GM19395 (cell line): ENCODE measurements around the gene SYCE3.
"Not testable (repeated sequence)": the region's sequence is repeated elsewhere in the genome, so short reads cannot be mapped to it uniquely, and the experiment has no call there.

Source experiments
- ATAC-seq: cut with Tn5 transposase; IDR thresholded peaks from one replicate; pipeline ENCODE4 v1.9.1; 2021; ENCODE audit warnings: mild to moderate bottlenecking, moderate library complexity; ENCODE audit not compliant: unreplicated experiment

Gene SYCE3

DNA sequence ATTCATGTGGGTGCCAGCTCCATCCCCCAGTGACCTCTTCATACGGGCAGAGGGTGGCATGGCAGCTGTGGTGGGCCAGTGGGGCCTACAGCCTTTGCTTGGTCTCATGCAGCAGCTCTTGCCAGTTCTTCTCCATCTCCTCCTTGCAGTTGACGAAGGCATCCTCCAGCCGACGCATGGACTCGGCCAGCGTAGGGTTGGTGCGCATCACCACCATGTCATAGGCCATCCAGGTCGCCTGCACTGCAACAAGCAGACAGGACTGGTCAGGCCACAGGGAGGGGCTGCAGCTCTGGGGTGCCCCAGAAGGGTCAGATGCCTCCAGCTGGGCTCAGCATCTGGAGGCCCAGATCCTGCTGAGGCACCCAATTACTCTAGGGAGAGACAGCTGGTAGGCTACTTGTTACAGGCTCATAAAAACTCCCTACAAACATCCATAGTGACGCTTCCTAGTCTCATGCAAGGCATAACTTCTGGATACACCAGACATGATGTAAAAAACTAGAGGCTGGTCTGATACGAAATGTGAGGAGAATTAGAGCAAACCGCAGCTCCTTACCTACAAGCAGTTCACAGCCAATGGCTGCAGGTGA is 11.5 kb downstream of the SYCE3 start:
- ATAC-seq: no peak

DNA sequence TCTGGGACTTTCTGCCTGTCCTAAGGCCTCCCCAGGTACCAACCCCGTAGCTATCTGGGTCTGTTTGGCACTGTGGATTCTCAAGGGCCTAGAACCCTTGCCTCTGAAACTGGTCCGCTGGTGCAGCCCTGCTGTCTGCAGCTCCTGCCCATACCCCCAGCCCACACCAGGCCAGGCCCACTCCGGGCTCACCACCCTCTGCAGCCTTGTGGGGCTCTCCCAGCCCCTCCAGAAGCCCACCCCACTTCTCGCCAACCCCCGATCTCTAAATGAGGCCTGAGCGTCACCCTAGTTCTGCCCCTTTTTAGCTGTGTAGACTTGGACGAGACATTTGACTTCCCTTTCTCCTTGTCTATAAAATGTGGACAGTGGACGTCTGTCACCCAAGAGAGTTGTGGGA is 12.3 kb downstream of the SYCE3 start:
- ATAC-seq: no peak

DNA sequence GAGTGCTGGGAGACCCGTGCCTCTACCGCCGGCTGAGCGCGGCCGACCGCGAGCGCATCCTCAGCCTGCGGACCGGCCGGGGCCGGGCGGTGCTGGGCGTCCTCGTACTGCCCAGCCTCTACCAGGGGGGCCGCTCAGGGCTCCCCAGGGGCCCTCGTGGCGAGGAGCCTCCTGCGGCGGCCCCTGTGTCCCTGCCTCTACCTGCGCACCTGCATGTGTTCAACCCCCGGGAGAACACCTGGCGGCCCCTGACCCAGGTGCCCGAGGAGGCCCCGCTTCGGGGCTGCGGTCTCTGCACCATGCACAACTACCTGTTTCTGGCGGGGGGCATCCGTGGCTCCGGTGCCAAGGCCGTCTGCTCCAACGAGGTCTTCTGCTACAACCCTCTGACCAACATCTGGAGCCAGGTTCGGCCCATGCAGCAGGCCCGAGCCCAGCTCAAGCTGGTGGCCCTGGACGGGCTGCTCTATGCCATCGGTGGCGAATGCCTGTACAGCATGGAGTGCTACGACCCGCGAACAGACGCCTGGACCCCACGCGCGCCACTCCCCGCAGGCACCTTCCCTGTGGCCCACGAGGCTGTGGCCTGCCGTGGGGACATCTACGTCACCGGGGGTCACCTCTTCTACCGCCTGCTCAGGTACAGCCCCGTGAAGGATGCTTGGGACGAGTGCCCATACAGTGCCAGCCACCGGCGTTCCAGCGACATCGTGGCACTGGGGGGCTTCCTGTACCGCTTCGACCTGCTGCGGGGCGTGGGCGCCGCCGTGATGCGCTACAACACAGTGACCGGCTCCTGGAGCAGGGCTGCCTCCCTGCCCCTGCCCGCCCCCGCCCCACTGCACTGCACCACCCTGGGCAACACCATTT is 13.6 kb downstream of the SYCE3 start:
- no peak for ATAC-seq

DNA sequence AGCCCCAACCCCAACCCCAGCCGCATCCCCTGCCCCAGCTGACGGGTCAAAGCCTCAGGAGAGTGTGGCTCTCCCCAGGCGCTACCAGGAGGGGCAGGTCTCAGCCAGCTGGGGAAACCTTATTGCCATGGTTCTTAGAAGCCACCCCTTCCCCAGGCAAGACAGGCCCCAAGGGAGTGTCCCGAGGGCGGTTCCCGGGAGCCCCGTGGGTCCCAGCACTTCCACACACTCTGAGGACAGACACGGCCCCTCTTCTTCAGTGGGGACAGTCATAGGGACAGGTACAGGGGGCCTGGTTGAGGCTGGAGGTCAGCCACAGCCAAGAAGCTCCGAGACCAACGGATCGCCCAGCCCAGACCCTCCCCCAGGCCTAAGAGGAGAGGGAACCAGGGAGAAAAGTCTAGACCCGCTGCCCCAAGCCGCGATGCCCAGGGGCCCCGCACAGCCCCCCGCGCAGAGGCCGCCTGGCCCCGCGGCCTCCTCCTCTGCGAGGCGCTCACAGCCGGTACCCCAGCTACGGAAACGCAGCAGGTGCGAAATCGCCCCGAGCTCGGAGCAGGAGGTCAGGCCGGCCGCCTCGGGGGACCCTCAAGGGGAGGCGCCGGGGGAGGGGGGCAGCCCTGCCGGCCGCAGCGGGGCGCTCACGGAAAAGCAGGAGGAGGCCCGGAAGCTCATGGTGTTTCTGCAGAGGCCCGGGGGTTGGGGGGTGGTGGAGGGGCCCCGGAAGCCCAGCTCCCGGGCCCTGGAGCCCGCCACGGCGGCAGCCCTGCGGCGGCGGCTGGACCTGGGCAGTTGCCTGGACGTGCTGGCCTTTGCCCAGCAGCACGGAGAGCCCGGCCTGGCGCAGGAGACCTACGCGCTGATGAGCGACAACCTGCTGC is 14.4 kb downstream of the SYCE3 start:
- ATAC-seq: no peak

DNA sequence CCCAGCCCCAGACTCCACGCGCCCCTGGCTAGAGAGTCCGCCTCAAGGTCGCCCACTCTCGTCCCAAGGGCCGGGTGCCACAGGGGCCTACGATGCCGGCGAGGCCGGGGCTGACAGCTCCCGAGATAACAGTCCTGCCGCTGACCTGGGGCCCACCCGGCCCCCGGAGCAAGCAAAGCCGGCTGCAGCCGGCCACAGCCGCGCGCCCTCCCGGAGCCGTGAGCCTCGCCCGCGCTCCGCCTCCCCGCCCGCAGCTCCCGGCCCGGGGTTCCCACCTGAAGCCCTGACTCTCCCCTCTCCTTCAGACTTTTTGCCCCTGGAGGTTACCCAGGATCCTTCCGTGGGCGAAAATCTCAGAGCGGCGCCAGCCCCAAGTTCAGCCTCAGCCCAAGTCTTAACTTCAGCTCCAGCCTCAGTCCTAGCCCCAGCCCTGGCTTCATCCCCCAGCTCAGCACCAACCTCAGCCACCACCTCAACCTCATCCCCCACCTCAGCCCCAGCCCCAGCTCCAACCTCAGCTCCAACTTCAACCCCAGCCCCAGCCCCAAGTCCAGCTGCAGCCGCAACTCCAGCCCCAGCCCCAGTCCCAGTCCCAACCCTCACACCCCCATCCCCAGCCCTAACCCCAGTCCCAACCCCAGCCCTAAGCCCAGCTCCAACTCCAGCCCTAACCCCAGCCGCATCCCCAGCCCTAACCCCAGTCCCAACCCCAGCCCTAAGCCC is 15.3 kb downstream of the SYCE3 start:
- ATAC-seq: no peak

DNA sequence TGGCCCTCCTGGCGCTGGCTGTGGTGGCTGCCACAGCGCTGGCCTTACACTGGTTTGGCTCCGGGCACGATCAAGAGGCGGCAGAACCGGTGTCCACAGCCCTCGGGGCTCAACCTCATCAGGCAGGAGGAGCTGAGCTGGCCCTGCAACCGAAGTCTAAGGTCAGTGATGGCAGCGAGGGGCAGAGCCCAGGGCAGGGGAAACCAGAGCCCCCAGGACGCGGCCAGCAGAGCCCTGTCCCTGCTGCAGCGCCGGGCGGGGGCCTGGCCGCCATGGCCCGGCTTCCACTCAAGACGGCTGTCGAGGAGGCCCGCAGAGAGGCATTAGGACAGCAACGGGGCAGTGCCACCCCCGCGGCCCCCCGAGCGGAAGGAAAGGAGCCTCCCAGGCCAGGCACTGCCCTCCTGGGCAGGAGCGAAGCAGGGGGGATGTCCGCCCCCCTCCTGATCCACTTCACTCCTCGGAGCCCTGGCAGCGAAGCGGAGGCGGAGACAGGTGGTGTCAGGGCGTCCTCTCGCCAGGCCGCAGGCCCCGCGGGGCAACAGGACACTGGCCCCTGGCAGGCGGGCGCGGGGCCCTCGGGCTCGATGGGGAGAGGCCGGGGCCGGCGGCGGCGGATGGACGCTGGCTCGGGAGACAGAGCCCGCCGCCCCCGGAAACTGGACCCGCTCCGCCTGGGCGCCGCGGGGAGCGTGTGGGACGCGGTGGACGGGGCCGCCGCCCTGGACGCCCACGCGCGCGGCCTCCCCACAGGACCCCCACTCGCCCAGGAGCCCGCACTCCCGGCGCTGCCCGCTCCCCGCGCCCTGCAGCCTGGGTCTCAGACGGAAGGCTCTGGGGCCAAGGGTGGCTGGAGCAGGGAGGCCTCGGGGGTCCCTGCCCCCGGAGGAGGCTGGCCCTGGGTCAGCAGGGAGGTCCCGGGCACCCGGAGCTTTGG is 16.1 kb downstream of the SYCE3 start:
- no peak for ATAC-seq

DNA sequence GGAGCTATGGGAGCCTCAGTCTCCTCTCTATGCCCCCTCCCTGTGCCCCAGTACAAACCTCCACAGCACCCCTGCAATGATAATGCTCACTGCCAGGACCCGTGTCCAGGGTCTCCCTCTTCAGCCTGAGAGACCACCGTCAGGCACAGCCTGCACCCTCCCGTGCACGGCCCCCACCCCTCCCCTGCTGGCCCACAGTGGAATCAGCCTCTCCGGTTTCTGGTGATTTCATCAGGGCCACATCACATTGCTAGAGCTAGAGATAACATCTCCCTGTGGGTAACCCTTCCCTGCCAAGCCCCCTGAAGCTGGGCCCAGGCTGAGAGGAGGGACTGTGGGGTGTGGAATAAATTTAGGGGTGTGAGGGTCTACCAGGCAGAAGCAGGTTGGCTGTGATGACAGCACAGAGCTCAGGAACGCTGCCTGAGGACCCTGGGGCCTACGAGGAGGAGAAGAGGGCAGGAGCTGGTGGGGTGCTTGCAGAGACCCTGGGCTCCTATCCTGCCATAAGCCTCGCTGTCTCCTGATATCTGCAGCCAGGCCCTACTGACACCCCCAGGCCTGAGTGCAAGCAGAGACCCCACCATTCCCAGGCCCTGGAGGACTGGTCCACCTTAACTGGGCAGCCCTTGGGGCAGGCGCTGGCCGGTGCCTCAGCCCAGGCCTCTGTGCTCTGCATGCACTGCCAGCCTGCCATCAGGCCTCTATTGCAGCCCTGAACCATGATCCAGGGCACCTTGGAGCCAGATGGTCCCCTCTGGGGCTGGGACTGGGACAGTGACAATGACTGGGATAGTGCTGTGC is 17.0 kb downstream of the SYCE3 start, which contains the start of gene KLHDC7B:
TSS of gene KLHDC7B (plus strand) at position 378 of the 804 bp plus-strand sequence. CDS start at position 723, 345 bp downstream.
- ATAC-seq: no peak

DNA sequence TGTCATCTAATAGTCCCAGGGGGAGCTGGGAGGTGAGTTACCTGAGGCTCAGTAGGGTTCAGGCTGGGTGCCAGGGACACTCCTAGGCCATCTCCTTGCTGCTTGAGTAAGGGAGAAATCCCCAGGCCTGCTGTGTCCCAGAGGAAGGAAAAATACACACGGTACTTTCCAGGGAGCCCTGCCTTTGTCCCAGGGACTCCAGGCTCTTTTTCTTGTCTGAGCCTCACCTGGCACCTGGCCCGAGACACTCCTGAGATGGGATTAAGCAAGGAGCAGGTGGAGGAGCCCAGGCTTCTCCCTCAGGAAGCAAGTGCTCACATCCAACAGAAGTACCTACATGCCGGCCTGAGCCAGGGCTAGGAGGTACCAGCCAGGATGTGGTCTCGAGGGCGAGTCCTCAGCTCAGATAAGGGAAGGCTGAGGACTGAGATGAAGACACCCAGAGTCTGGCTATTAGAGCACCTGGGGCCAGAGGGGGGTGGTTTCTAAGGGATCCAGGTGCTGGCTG is 17.9 kb downstream of the SYCE3 start:
- ATAC-seq: no peak

DNA sequence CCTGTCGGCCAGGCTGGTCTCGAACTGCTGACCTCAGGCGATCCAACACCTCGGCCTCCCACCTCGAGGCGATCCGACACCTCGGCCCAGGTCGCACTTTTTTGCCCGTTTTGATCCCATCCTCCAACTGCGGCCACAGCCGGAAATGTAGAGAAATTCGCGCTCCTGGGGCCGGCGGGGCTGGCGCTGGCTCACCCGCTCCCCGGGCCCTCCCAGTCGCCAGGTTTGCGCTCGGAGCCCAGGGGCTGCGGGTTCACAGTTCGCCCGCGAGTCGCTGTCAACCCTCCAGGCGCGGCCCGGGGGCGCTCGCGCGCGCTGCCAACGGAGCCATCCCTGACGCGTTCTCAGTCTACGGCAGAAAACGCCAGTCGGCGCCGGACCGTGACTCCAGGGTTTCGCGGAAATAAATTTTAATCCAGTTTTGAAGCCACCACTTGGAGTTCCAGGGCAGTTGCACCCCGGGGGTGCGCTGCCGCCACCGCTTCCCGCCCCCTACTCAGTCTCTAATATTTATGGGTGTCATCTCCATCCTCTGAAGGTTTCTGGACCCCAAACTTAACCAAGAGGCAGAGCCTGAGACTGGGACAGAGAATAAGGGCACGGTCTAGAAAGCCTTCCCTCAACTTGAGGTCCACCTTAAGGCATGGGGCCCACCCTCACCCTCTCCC is 18.5 kb downstream of the SYCE3 start:
- ATAC-seq: no peak

DNA sequence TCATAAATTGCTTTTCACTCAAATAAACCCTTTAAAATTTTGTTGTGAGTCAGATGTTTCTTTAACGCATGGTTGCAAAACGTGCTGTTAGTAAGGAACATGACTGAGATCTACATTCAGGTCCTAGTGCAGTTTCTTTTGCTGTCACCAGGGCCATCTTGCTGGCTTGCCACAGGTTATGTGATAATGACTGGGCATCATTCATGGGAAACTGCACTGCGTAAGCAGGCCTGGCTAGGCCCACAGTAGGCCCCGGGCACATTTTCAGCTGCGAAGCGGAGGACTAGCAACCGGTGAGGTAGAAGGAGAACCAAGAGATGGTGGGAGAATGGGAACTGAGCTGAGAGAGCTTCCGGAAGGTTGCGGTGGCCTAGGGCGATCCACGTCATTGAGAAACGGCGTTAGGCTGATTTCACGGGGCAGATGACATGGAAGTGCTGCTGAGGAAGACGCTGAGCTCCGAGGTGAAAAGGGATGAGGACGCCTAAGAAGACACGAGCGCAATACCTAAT is 20.2 kb downstream of the SYCE3 start:
- no peak for ATAC-seq

DNA sequence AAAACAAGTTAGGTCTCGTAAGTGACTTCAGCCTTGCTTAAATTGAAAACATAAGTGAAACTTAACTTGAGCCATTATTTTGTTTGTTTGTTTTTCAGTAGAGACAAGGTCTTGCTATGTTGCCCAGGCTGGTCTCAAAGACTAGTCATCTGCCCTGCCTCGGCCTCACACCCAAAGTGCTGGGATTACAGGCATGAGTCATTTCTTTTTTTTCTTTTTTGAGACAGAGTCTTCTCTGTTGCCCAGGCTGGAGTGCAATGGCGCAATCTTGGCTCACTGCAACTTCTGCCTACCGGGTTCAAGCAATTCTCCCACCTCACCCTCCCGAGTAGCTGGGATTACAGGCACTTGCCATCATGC is 21.1 kb downstream of the SYCE3 start:
- ATAC-seq: not testable (repeated sequence)

DNA sequence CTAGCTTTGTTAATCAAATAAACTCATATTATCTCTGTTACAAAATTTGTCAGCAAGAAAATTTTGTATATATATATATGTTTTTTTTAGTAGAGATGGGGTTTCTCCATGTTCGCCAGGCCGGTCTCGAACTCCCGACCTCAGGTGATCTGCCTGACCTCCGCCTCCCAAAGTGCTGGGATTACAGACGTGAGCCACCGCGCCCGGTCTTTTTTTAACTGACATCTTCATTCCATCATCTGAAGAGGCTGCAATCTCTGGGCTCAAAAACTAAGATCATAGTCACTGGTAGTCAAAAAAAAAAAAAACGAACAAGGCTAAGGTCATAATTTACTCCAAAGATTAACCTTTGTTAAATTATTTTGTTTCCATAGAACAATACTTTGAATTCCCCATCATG is 22.3 kb downstream of the SYCE3 start:
- no peak for ATAC-seq

DNA sequence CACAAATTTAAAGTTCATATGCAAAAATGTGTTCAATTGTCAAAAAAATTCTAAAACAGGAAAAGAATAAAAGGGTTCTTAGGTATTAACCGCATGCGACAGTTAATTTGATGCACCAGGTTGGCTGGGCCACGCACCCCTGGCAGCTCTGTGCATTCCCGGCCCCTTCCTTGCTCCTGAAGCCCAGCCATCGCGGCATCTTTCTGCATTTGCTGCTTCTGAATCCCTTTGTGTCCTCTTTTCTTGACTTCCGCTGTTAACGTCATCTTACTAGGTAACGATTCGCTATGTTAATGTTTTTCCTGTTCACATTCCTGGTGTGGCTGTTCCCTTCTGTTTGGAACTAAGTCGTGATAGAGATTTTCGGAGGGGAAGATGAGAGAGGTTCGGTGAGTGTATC is 25.0 kb downstream of the SYCE3 start:
- no peak for ATAC-seq

DNA sequence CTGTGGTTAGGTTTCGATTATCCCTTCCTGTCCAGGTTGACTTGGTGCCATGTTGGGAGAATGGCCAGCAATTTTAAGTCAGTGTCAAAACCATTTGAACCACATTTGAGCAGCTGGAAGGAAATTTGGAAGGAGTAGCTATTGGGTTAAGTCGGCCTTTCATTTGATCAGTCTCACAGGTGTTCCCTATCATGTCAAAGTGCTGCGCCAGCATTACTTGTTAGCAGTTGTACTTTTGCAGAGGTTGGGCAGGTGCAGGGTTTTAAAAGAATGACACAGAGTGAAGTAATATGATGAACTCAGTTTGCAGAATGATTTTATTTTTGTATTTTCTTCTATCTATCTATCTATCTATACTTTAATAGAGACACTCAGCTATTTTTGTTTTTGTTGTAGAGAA is 26.5 kb downstream of the SYCE3 start:
- ATAC-seq: no peak

DNA sequence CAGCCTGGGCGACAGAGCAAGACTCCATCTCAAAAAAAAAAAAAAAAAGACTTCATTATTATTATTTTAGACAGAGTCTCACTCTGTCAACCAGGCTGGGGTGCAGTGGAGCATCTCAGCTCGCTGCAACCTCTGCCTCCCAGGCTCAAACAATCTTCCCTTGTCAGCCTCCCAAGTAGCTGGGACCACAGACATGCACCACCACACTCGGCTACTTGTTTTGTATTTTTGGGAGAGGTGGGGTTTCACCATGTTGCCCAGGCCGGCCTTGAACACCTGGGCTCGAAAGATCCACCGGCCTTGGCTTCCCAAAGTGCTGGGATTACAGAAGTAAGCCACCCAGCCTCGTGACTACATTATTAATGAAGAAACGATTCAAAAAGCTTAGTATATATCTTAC is 27.6 kb downstream of the SYCE3 start:
- no peak for ATAC-seq

DNA sequence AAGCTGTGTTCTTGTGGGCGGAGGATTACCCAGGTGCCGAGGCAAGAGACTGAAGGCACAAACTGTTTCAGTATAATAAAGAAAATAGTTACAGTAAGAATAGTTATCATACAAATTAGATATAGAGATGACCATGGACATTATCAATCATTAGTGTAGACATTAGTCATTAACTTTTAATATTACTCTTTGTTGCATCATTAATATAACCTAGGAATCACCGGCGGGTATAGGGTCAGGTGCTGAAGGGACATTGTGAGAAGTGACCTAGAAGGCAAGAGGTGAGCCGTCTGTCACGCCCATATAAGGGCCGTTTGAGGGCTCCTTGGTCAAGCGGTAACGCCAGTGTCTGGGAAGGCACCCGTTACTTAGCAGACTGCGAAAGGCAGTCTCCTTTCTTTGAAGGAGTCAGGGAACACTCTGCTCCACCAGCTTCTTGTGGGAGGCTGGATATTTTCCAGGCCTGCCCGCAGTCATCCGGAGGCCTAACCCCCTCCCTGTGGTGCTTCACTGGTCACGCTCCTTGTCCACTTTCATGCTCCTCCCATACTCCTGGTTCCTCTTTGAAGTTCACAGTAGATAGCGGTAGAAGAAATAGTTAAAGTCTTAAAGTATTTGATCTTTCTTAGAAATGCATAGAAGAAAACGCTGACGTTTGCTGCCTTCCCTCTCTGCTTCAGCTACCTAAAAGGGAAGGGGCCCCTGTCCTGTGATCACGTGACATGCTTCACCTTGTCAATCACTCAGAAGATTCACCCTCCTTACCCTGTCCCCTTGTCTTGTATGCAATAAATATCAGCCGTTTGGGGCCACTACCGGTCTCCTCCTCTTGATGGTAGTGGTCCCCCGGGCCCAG is 28.6 kb downstream of the SYCE3 start:
- not testable (repeated sequence) for ATAC-seq
